PFSK-1 (cell line): ENCODE results near the gene E2F1.

Source experiments
- FOXP2 ChIP-seq: optimal IDR thresholded peaks from 2 replicates; pipeline ENCODE3; 2011; ENCODE audit warnings: borderline replicate concordance, control low read depth, inconsistent platforms; ENCODE audit not compliant: insufficient read depth; ENCODE audit errors: extremely low read length, extremely low read depth
- POLR2AphosphoS5 ChIP-seq: IDR thresholded peaks from 2 replicates; pipeline ENCODE4 v1.6.1; 2012; ENCODE audit warnings: low read depth, mild to moderate bottlenecking, control low read depth, low read length, moderate library complexity
- SIN3A ChIP-seq: IDR thresholded peaks from 2 replicates; pipeline ENCODE4 v1.6.1; 2012; ENCODE audit warnings: mild to moderate bottlenecking, low read length, moderate library complexity, borderline replicate concordance; ENCODE audit not compliant: insufficient read depth
- TAF1 ChIP-seq: IDR thresholded peaks from 2 replicates; pipeline ENCODE4 v1.6.1; 2012; ENCODE audit warnings: low read length, control low read depth, borderline replicate concordance; ENCODE audit not compliant: insufficient read depth
- TF ChIP-seq, protein P1 (sequence below), 2 experiments: IDR thresholded peaks; 2 replicates each; pipeline versions ENCODE4 v1.6.1 to v1.8.0; 2011 to 2012; ENCODE audit warnings: low read depth in 2 of 2, low read length in 2 of 2, control low read depth in 1 of 2, inconsistent platforms in 1 of 2, mild to moderate bottlenecking in 1 of 2, moderate library complexity in 1 of 2; ENCODE audit not compliant: insufficient read depth in 1 of 2

DNA sequence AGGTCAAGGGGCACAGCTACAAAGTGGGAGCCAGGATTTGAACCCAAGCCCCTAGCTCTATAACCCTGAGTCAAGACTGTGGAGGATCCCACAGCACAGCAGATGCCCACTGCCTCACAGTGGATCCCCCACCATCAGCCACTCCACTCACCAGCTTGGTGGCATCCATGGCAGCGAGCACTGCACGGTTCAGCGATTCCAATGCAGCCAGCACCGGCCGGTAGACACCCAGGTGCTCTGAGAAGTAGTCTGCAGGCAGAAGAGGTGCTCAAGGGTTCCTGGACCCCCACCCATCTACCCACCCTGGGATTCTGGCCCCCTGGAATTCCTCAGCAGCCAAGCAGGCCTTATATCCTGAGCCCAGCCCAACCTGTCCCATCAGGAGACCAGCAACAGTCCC lies 17.0 kb downstream of the E2F1 start:
- no peak for TF ChIP-seq POLR2AphosphoS5
- TF ChIP-seq TAF1 = no peak
- TF ChIP-seq, protein P1, sequence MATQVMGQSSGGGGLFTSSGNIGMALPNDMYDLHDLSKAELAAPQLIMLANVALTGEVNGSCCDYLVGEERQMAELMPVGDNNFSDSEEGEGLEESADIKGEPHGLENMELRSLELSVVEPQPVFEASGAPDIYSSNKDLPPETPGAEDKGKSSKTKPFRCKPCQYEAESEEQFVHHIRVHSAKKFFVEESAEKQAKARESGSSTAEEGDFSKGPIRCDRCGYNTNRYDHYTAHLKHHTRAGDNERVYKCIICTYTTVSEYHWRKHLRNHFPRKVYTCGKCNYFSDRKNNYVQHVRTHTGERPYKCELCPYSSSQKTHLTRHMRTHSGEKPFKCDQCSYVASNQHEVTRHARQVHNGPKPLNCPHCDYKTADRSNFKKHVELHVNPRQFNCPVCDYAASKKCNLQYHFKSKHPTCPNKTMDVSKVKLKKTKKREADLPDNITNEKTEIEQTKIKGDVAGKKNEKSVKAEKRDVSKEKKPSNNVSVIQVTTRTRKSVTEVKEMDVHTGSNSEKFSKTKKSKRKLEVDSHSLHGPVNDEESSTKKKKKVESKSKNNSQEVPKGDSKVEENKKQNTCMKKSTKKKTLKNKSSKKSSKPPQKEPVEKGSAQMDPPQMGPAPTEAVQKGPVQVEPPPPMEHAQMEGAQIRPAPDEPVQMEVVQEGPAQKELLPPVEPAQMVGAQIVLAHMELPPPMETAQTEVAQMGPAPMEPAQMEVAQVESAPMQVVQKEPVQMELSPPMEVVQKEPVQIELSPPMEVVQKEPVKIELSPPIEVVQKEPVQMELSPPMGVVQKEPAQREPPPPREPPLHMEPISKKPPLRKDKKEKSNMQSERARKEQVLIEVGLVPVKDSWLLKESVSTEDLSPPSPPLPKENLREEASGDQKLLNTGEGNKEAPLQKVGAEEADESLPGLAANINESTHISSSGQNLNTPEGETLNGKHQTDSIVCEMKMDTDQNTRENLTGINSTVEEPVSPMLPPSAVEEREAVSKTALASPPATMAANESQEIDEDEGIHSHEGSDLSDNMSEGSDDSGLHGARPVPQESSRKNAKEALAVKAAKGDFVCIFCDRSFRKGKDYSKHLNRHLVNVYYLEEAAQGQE (IDR thresholded peaks at IDR 0.05; ENCODE audit: insufficient read depth in 1 of 2, low read depth in 2 of 2, low read length in 2 of 2) = no peak
- no peak for TF ChIP-seq FOXP2
- no peak for TF ChIP-seq SIN3A
